ENCODE results near the gene HCN4.
"Not testable (repeated sequence)": the region's sequence is repeated elsewhere in the genome, so short reads cannot be mapped to it uniquely, and the experiment has no call there.

HCN4 gene

DNA sequence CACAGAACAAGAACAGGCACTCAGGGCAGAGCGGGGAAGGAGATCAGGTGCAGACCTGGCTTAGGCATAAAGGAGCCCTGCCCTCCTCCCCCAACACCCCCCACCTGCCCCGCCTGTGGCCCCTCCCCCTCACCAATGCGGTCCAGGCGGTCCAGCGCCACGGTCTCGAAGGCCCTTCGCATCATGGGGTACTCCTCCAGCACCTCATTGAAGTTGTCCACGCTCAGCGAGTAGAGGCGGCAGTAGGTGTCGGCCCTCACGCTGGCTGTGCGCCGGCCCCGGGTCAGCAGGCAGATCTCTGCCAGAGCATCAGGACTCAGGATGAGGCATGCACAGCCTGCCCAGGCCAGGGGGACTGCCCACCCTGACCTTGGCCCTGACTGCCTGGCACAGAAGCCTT, 44.8 kb downstream of the HCN4 start:
- no peak for DNase-seq

DNA sequence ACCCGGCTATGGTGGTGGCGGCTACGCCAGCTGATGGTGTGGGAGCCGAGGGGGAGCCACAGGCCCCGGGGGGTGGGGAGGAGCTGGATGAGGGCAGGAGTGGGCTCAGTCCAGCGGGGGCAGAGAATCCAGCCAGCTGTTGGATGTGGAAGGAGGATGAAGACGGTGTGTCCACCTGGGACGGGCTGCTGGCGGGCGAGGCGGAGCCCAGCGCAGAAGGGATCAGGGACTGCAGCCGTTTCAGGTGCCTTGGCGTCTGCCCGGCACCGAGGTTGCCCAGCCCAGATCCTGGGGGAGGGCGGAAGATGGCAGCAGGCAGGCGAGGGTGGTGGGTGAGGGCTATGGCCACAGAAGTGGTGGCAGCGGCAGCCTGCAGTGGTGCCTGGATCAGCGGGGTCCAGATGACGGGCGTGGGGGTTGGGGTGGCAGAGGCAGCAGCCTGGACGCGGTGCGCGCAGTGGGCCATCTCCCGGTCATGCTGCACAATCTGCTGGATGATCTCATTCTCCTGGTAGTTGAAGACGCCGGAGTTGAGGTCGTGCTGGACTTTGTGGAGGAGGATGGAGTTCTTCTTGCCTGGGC, 45.3 kb downstream of the HCN4 start:
- no peak for DNase-seq

DNA sequence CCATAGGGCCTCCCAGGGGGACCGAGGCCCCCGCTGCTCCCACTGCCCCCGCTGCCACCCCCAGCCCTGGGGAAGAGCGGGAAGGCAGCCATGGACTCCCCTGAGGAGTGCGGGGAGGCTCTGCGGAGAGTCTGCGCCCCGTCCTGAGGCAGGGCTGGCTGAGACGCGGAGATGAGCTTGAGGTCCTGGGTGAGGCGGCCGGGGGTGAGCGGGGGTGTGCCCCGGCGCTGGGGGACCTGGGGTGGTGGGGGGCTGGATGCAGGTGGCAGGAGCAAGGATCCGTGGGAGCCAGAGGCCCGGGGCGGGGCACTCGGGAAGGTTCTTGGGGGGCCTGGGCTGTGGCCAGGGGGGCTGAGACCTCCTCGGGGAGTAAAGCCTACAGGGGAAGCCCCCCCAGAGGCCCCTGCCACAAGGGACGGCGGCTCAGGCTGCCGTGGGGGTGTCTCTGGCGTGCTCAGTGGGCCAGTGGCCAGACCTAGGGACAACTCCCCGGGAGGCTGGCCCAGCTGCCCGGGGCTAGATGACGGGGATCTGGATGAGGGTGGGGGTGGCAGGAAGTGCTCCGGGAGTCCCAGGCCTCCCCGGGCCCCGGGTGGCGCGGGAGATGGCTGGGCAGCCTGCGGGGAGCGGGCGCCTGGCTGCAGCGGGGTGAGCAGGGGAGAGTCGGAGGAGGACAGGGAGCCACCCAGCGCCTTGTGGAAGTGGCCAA, 45.9 kb downstream of the HCN4 start:
- DNase-seq: no peak

DNA sequence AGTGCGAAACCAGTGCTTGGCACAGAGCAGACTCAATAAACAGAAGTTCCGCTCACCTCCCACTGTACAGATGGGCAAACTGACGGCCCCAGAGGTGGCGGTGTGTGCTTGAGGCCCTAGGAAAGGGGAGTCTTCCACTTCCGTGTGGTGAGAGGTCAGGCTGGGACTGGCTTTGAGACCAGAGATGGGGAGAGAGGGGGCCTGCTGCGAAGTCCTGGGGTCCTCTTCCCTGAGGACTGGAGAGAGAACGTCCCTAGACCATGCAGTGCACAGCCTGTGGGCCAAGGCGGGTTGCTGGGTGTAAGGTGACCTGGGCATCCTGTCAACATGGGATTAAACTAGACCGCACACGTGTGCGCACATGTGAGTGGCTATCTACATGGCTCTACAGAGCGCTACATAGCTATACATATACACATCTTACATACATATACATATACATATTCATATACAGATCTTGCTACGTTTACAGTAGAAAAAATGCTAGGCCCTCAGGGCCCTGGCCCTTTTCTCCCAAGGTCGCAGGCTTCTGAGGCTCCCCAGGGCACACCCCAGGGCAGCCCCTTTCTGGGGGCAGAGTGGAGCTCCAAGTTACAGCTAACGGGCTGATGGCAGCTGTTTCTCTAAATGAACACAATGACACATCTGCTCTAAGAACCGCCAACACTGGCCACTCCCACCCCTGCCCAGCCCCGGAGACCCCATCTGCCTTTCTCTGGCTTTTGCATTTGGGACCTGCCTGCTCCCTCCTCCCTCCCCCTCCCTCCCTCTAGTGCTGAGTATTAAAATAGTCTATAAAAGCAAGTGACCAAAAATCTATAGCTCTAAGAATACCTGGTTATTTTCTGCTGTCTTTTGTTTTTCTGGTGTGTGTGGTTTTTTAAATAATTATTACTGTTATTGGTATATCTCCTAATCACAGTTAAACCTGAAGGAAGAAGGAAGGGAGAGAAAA, 47.0 kb downstream of the HCN4 start:
- no peak for DNase-seq

DNA sequence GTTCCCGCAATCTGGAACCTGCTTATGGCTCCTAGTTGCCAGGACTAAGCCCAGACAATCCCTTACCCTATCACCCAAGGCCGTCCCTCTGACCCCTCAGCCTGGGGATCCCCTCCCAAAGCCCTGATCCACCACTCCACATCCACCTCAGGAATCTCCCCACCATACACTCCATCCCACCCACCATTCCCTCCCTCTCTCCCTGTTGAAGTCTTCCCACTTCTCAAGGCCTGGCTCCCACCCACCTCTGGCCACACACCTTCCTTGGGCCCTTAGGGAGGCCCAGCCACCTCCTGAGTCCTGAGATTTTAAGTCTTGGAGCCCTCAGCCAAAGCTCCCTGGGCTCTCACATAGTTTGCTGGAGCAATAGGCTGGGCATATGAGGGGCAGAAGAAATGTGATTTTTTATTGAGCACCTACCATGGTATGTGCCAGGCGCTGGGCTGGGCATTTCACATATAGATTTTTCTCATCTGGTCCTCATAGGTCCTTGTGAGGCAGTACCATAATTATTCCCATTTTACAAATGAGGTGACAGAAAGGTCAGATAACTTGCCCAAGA, 48.1 kb downstream of the HCN4 start:
- DNase-seq: no peak

DNA sequence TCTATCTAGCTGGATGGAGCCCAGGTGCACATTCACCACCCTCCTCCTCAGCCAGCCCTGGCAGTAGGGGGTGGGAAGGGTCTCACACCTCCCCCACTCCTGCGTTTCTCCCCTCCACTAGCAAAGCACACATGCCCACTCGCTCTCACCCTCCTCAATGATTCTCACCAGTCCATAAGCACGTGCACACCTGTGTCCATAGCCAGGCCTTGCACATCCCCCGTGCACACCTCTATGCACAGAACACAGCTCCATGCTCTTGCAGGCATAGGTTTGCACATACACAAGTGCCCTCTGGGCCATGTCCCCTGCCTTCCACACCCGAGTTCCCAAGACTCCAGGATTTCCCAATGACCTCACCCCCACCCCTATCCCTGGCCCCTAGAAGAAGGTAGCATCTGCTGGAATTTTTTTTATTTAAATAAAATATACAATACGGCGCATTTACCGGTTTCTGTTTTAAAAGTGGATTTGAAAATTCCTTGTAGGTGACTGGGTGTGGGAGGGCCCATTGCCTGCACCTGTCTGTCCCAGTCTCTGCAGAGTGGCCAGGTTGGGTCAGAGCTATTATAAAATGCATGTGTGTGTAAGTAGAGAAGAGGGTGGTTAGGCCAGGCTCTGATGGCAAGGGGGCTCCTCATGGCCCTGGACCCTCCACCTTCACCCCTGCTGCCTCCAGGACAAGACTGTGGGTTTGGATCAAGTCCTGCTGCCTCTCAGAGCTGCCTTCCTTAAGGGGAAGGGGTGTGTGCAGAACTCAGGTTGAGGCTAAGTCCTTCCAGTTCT, 49.1 kb downstream of the HCN4 start:
- DNase-seq: no peak

DNA sequence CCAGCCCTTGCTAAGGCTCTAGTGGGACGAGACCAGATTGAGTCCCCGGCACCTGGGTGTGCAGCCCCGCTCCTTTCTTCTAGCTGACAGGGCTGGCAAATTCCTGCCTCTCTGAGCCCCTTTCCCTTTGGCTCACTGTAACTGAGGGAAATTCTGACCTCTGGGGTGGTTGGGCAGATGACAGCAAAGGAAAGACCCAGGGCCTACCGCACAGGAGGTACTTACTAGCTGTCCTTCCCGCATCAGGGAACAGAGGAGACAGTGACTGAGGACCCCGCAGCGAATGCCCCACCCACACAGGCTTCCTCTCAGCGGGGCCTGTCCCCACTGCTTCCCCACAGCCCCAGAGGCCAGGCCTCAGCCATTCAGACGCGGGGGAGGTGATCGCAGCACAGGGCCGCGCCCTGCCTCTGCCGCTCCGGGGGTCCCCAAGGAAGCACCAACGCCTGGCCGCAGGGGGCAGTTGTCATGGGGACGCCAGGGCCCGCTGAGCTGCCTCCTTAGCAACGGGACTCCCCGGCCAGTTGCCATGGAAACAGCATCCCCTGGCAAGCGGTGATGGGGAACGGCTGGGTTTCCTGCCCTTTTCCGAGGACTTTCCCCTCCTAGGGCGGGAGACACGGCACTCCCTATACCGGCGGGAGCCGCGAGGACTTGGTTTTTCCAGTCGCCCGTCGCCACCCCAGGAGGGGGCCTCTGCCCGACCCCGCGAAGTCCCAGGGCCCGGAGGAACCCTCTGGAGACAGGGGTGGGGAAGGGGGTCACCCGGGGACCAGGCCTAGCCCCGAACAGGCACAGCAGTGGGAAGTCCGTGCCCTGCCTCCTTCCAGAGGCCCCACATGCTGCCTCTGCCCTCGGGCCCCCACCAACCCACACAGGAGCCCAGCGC, 50.1 kb downstream of the HCN4 start:
- no peak for DNase-seq

DNA sequence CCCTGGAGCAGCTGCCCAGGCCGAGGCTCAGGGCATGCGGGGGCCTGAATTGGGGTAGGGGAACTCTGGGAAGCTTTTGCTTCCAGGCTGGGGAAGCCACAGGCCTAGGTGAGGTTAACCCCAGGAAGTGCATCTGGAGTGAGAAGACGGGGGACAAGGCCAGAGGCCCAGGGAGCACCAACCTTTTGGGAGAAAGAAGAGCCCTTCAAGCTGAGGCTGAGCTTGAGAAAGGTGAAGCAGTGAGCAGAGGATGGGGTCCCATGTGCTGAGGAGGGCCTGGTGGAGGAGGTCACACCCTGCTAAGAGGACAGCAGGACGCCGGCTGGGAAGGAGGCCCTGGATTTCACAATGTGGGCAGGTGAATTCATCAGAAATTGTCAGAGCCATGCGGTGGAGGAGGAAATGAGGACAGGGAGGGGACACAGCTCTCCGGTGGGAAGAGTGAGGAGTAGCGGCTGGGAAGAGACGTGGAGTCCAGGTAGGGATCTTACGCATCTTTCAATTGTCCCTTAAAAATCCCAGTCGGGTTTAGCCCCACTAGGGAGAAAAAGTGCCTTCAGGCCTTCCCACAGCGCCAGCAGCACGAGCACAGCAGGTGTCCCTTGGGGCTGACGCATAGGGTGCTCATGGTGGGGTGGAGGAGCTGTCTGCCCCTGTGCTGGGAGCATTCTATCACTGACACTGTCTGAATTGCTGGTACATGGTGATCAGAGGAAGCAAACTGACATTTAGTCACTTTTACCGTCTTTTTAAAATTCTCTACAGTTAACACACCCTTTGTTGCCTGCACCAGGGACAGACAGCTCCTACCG, 50.9 kb downstream of the HCN4 start:
- DNase-seq: no peak

DNA sequence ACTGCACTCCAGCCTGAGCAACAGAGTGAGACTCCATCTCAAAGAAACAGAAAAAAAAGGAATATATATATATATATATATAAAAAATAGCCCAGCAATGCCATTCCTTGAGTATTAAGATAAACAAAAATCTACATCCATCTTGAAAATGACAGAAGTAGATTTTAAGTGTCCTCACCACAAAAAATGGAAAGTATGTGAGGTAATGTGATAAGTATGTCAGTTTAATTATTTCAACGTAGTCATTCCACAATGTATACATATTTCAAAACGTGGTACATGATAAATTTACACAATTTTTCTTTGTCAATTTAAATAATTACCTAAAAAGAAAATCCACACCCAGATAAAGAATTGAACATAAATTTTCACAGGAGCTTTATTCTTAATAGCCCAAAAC, 54.9 kb downstream of the HCN4 start:
- no peak for DNase-seq

DNA sequence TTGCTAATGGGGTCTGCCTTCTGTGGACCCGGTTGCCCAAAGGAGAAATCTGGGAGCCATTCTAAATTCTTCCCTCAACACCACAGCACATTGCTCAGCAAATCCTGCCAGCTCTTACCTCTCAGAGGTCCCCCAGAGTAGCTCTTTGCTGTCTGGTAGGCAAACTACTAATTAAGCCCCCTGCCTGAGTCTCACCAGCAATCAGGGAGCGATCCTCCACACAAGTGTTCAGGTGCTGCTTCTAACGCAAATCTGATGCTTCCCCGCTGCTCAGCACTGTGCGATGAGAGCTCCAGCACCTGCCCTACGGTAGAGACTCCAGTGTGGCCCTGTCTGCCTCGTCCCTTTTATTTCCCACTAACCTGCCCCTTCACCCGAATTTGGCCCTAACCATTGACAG, 60.5 kb downstream of the HCN4 start:
- no peak for DNase-seq

DNA sequence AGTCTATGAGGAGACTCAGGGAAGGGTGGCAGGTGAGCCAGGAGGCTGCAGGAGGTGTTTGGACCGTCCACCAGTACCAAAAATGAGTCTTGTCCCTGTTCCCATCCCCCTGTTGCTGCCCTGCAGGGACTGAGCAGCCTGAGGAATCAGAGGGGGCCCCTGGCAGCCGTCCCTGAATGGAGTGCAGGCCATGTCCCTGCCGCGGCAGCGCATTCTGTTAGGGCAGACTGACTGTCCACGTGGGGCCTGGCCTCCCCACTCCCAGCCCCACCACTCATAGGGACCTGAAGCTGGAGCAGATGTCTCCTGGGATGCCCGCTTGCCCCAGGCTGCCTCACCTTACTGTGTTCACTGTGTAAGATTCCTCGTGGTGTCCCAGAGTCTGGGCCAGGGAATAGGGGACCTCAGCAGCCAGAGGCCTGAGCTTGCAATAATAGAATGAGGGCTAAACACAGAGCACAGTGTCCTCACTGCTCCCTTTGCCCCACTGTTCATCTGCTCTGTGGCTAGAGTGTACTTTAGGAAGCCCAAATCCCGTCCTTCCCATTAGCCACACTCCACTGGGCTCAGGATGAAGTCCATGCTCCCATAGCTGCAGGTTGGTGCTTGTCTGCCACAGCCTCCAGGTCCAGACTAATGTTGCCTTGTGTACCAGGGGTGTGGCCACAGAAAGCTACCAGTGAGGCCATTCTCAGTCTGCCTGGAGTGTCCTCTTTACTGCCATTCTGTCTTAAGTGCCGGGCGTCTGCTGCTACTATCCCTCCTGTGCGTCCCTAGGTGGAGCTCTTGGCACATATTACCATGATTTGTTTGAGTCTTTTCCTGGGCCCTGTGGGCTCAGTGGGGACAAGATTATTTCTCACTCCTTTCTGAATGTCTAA, 63.2 kb downstream of the HCN4 start:
- DNase-seq: peak; percentile 47

DNA sequence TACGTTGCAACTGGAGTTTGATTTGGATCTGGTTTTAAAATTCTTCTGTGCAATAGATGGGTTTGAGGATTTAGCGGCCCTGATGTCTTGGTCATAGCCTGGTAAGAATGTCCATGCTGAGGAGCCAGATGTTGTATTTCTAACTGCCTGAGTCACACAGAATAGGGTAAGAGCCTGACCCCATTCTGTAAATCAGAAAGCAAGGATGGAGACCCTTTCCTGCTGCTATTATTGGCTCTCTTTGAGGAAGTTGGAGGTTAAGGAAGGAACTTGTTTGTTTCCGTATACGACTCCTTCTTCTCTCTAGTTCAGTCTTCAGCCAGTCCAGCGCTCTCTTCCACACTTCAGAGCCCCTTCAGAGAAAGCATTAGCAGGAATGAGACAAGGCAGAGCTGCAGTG, 65.1 kb downstream of the HCN4 start:
- no peak for DNase-seq

DNA sequence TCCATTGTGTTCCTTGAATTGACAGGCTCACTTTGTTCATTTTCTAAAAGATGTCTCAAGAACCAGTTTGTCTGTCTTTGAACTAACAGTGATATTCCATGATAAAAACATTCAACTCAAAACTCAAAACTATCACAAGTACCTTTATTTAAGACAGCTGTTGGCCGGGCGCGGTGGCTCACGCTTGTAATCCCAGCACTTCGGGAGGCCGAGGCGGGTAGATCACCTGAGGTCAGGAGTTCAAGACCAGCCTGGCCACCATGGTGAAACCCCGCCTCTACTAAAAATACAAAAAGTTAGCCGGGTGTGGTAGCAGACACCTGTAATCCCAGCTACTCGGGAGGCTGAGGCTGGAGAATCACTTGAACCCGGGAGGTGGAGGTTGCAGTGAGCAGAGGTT, 68.5 kb downstream of the HCN4 start:
- not testable (repeated sequence) for DNase-seq

DNA sequence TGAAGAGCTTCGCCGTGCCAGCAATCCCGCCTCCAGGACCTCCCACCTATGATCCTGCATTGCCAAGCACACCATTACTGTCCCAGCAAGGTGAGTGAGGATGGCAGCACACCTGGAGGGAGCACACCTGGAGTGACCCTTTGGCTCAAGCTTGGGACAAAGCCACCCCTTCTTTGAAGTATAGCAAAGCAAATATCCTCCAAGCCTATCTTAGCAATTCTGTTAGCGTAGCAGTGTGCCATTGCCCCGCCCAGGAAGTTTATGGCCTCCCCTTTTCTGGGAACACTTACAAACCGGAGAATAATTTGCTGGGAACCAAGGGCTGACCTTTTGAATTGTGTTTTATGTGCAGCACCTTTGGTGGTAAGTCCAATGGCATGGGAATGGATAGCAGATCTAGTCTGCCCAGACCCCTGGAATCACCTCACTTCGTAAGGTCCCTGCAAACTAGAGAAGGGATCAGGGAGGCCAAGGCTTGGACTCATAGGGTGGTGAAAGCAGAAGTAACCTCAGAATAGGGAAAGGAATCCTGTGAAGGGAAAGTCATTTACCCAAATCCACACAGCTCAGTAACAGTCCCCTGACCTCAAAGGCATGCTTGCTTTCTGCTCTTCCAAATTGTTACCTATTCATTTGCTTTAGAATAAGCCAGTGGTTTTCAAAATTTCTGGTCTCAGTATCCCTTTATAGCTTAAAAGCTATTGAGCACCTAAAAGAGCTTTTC, 70.1 kb downstream of the HCN4 start:
- DNase-seq: no peak

DNA sequence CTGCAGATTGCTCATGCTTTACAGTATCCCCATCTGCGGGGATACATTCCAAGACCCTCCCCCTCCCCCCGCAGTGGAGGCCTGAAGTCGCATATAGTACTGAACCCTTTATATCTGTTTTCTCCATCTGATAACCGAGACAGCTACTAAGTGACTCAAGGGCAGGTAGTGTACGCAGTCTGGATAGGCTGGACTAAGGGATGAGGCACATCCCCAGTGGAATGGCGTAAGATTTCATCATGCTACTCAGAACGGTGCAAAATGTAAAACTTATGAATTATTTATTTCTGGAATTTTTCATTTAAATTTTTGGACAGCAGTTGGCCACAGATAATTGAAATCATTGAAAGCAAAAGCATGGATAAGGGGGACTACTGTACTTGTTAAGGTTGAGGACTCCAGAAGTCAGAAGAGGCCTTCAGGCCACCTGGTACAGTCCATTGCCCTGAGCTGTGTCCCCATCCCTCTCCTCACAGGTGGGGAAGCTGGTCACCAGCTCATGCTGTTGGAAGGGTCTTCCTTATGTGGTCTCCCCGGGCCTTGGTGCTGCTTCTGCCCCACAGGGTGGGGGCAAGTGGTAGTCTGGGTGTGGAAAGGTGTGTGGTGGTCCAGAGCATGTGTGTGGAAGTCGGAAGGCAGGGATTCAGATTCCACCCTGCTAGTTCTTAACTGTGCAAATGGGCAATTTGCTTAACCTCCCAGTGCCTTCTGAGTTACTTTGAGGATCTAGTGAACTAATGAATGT, 72.0 kb downstream of the HCN4 start:
- DNase-seq: no peak

DNA sequence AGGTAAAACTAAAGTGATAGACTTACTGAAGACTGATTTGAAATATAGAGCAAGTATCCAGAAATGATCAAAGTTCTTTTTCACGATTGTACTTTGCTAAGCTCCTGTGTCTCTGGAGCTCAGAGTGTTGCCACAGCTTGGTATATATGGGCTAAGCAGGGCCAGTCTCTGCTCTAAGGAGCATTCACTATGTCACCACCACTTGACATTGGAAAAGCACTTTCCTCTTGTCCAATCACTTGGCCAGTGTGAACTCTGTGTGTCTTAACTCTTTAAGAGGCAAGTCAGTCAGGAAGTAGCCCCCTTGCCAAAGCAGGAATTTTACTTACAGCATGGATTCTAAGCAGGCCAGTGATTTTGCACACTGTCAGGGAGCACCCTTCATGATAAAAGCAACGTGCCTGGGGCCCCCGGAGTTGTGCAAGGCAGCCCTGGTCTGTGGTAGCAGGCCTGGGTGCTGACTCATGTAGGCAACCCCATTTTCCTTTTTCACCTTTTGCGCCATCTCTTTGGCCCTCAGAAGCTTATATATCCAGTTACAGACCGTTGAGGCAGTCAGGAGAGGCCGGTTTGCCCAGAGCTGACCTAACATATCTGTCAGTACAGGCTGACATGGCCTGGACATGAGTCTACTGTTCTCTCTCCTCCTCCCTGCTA, 73.0 kb downstream of the HCN4 start:
- no peak for DNase-seq

DNA sequence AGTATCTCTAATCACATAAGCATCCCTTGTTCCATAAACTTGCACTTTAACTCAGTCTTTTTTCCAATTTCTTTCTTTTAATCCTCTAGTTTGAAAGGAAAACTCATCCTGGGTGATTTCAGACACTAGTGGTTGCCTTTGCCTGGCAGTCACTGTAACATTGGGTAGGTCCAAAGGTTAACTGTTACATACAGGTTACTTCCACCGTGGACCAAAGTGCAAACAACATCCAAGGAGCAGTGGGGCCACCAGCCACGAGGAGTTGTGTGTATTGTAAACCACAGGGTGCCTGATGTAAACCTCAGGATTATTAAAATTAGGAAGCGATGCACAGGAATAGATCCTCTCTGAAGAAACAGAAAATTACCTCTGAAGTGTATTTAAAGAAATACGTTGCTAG, 75.0 kb downstream of the HCN4 start:
- no peak for DNase-seq

DNA sequence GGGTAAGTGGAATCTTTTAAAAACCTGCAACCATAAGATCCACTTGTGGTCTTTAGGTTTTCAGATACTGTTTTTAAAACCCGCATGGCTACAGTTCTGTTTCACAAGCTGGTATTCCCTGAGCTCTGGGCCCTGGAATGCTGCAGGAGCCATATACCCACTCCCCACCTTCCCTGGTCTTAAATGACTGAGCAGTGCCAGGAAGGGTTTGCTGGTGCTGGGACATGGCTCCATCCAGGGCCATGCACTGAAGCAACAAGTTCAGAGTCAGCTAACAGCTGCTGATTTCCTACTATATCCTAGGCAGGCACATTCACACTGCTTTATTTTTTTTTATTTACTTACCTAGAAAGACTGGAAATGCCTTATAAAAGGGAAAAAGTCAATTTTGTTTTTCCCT, 77.3 kb downstream of the HCN4 start:
- no peak for DNase-seq
